Stimulated activated CD4-positive, alpha-beta T cell treated with anti-CD3 and anti-CD28 coated beads, Interleukin-2, amount 100 ng/mL, for 48 hours (primary cell): ENCODE measurements around the gene NLRP1.
"Not testable (repeated sequence)": the region's sequence is repeated elsewhere in the genome, so short reads cannot be mapped to it uniquely, and the experiment has no call there.

Experiments
- DNase-seq, 2 donors: peaks; one replicate each; pipeline ENCODE4 v3.0.0-alpha.2; 2020

The NLRP1 gene

GRCh38 chr17:5585836-5586521 is 1.7 kb upstream of the NLRP1 start:
- DNase-seq: no peak

DNA sequence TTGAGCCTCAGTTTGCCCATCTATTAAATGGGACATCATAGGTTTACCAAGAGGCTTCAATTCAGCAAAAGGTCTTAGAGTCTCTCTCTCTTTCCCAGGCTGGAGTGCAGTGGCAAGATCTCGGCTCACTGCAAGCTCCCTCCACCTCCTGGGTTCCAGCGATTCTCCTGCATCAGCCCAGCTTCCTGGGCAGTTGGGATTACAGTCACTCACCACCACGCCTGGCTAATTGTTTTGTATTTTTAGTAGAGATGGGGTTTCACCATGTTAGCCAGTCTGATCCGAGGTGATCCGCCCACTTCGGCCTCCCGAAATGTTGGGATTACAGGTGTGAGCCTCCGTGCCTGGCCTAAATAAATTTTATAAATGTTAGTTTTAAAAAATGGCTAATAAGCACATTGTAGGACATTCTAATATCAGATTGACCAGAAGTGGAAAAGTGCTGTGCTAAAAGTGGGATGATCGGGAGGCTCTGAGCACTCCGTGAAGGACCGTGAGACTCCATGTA is 1.0 kb upstream of the NLRP1 start:
- no peak for DNase-seq

GRCh38 chr17:5583426-5584382 is 605 bp downstream of the NLRP1 start:
- no peak for DNase-seq

GRCh38 chr17:5582209-5583185 is 1.8 kb downstream of the NLRP1 start:
- no peak for DNase-seq

- no peak for DNase-seq
These were observed 2.7 kb downstream of the NLRP1 start for GRCh38 chr17:5581655-5582054.

DNA sequence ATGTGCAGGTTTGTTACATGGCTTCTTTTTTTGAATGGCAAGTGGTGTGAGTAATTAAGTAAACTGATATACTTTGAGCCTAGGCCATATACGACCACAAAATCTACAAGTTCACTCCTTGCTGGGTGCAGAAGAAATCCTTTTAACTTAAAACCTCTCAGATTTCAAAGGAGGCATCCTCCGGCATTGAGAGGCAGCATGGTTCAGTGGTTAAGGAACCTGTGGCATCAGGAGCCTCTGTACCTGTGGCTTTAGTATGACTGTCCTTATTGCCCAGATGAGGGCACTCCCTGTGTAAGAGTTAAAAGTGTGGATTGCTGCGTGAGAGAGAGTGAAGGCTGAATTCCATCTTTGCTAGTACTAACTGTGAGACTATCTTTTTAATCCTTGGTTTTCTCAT is 3.3 kb downstream of the NLRP1 start:
- DNase-seq: no peak

- DNase-seq: no peak
These were observed 3.9 kb downstream of the NLRP1 start for GRCh38 chr17:5580367-5580766.

- DNase-seq: not testable (repeated sequence)
These were observed 5.5 kb downstream of the NLRP1 start for GRCh38 chr17:5578768-5579167.

DNA sequence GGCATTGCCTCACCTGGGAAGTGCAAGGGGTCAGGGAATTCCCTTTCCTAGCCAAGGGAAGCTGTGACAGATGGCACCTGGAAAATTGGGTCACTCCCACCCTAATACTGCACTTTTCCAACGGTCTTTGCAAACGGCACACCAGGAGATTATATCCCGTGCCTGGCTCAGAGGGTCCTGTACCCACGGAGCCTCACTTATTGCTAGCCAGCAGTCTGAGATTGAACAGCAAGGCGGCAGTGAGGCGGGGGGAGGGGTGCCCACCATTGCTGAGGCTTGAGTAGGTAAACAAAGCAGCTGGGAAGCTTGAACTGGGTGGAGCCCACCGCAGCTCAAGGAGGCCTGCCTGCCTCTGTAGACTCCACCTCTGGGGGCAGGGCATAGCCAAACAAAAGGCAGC is 11.3 kb downstream of the NLRP1 start:
- not testable (repeated sequence) for DNase-seq

- no peak for DNase-seq
These were observed 13.0 kb downstream of the NLRP1 start for GRCh38 chr17:5571281-5571680.

- no peak for DNase-seq
These were observed 18.5 kb downstream of the NLRP1 start for GRCh38 chr17:5565808-5566207.

- no peak for DNase-seq
These were observed 20.9 kb downstream of the NLRP1 start for GRCh38 chr17:5563456-5563855.

GRCh38 chr17:5562661-5563360 is 21.5 kb downstream of the NLRP1 start:
- no peak for DNase-seq

DNA sequence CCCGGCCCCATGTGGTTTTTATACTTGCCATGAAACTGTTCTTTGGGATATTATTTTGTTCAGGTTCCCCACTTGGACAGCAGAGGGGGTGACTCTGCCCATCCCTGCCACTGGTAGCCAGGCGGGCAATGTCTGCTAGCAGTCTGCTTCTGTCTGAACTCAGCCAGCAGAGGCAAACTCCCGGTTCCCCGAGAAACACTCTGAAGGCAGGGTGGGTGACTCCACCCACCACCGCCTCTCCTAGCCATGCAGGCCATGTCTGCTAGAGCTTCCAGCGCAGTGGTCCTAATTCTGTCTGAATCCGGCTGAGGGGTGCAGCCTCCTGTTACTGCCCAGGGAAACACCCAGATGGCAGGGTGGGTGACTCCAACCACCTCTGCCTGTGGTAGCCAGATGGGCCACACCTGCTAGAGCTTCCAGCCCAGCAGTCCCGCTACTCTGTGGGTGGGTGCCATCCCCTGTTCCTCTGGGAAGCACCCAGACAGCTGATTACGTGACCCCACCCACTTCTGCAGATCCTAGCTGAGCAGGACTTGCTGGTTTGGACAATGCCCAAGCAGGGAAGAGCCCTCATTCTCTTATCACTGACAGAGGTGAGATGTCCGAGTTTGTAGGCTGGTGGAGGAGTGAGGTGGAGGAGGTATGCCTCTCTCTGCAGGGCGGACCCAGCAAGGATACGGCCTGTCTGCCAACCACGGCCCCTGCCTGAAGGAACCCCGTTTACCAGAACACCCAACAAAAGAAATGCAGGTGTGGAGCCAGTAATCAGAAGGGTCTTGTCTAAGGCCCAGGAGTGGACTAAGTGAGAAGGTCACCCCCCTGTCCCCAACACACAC is 22.4 kb downstream of the NLRP1 start:
- DNase-seq: no peak

DNA sequence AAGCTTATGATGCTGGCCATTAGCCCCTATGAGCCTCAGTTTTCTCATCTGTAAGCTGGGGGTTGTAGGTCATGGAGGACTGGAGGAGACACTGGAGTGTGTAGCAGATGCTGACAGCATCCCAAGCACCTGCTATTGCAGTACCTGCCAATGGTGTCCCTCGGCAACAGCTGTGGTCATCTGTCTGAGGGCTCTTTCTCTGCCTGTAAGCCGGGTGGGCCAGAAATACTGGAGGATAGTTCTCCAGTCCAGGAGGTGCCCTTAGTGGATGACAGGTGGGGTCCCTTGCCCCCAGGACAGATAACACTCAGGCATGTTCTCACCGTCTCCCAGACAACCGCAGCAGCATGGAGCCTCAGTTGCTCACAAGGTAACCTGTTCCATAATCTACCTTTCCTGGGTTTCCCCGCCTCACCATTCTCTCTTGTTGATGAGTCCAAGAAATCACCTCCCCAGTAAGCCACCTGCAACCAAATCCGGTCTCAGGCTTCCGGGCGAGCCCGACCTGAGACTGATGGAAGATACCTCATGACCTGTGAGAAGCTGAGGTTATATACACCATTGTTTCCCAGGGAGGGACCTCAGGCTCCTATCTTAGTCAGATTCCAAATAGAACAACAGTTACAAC is 23.8 kb downstream of the NLRP1 start:
- no peak for DNase-seq

DNA sequence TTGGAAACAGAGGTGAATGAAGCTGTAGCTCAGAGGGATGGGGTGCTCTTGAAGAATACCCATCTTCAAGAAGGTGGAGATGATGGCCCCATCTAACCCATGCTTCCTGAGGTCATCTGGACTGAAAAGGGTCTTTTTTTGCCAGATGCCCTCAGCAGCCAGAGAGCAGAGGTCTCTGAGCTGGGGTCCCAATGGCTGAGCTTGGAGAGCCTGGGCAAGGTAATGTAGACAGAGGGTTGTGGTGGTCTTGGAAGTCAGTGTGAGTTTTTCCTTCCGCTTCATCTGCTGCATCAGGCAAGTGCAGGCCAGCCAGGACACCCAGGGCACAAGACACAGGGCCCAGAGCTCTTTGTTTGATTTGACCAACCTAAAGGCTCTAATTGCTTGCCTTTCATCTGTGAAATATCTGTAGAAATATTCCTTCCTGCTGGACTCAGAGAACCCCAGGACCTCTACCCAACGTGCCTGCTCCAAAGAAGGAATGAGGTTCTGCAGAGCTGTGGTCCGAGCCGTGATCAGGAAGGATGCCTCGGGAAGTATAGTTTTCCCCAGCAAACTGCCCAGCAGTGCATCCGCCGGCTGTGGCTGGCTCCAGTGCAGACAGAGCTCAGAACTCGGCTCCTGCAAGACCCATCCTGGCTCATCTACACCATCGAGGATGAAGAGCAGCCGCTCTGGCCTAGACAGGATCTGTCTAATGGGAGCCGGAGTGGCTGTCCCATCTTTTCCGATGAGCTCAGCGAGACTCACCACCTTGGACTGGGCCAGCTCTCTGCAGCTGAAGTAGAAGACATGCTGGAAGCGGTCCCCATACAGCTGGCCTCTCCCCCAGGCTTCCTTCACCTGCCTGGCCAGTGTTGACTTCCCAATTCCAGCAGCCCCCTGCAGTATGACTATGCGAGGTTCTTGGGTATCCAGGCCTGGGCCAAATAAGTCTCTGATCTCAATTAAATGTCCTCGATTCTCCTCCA is 25.2 kb downstream of the NLRP1 start:
- no peak for DNase-seq

DNA sequence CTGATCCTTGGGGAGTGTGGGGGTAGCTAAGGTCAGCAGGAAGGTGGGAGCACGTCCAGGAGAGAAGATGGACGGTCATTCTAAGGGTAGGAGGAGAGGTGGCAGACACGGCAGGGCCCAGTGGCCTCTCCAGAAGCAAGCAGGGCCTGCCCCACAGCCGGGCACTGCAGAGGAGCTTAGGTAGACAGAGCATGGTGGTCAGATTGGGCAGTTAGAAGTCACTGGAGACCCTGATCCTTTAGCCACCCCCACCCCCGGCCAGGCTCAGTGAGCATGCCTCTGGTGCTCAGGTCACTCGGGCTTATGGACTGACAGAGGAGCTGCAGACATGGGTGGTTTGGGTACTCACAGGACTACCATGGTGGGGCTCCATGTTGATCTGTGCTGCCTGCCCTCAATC is 26.3 kb downstream of the NLRP1 start:
- no peak for DNase-seq

- DNase-seq: no peak
These were observed 26.8 kb downstream of the NLRP1 start for GRCh38 chr17:5557485-5557884.

DNA sequence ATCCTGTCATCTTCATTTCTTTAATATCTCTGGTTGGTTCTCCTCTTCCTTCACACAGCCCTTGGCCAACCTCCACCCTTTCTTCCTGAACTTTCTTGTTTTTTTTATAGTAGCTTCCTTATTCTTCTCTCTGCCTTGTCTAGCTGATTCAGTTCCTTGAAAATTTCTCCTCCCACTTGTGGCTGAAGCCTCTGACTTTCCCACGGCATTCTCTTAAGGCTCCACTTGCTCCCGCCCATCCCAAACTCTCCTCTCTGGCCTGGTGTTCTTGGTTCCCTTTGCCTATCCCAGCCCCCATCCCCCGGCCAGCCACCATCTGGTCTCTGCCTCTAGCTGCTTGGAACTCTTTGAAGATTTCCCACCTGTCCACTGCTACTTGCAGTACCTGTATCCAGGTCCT is 29.1 kb downstream of the NLRP1 start:
- DNase-seq: no peak
